Activated CD4-positive, CD25-positive, alpha-beta regulatory T cell treated with anti-CD3 and anti-CD28 coated beads, Interleukin-2, amount 50 U/mL, for 72 hours (primary cell): ENCODE measurements around the gene USP25.
"Not testable (repeated sequence)": the region's sequence is repeated elsewhere in the genome, so short reads cannot be mapped to it uniquely, and the experiment has no call there.

Experiments used
- DNase-seq: peaks from one replicate; pipeline ENCODE4 v3.0.0; 2021

Gene USP25

GRCh38 chr21:15732290-15732995 is 2.7 kb downstream of the USP25 start:
- DNase-seq: no peak

- no peak for DNase-seq
These were observed 3.2 kb downstream of the USP25 start for GRCh38 chr21:15732996-15733329.

GRCh38 chr21:15735409-15735808 is 5.6 kb downstream of the USP25 start:
- DNase-seq: no peak

- DNase-seq: not testable (repeated sequence)
These were observed 6.1 kb downstream of the USP25 start for GRCh38 chr21:15735931-15736330.

- not testable (repeated sequence) for DNase-seq
These were observed 9.0 kb downstream of the USP25 start for GRCh38 chr21:15738779-15739178.

- no peak for DNase-seq
These were observed 10.6 kb downstream of the USP25 start for GRCh38 chr21:15740383-15740782.

- DNase-seq: no peak
These were observed 11.7 kb downstream of the USP25 start for GRCh38 chr21:15741510-15741909.

- DNase-seq: no peak
These were observed 12.4 kb downstream of the USP25 start for GRCh38 chr21:15742052-15742670.

GRCh38 chr21:15742694-15743093 is 12.9 kb downstream of the USP25 start:
- DNase-seq: no peak

GRCh38 chr21:15743593-15743992 is 13.8 kb downstream of the USP25 start:
- no peak for DNase-seq

- DNase-seq: no peak
These were observed 15.1 kb downstream of the USP25 start for GRCh38 chr21:15744926-15745325.

- DNase-seq: no peak
These were observed 18.8 kb downstream of the USP25 start for GRCh38 chr21:15748586-15748985.

- DNase-seq: no peak
These were observed 19.5 kb downstream of the USP25 start for GRCh38 chr21:15749082-15749860.

GRCh38 chr21:15749861-15750159 is 20.0 kb downstream of the USP25 start:
- no peak for DNase-seq

- no peak for DNase-seq
These were observed 21.3 kb downstream of the USP25 start for GRCh38 chr21:15751037-15751436.

GRCh38 chr21:15751546-15751945 is 21.8 kb downstream of the USP25 start:
- no peak for DNase-seq

GRCh38 chr21:15752763-15753407 is 23.1 kb downstream of the USP25 start:
- DNase-seq: no peak

GRCh38 chr21:15753741-15754140 is 24.0 kb downstream of the USP25 start:
- DNase-seq: no peak

- no peak for DNase-seq
These were observed 24.9 kb downstream of the USP25 start for GRCh38 chr21:15754640-15755039.

- no peak for DNase-seq
These were observed 25.3 kb downstream of the USP25 start for GRCh38 chr21:15755125-15755524.

- no peak for DNase-seq
These were observed 29.7 kb downstream of the USP25 start for GRCh38 chr21:15759469-15759868.

- DNase-seq: no peak
These were observed 31.8 kb downstream of the USP25 start for GRCh38 chr21:15761507-15762100.

GRCh38 chr21:15763359-15763758 is 33.6 kb downstream of the USP25 start:
- DNase-seq: no peak
